Right lobe of liver (tissue), 4 donors: ENCODE results near the gene SMIM11.
"Not testable (repeated sequence)": the region's sequence is repeated elsewhere in the genome, so short reads cannot be mapped to it uniquely, and the experiment has no call there.

Experiments used
- POLR2A ChIP-seq: fragments of 450-650 bp; IDR thresholded peaks from one replicate; pipeline ENCODE4 v1.6.1; 2017; ENCODE audit warnings: antibody characterized with exemption, mild to moderate bottlenecking
- TF ChIP-seq, protein P1 (sequence below), 4 donors: fragments of 200-600 bp in 3 of 4; fragments of 450-650 bp in 1 of 4; IDR thresholded peaks; one replicate each; pipeline versions ENCODE4 v1.5.1 to v1.8.0; 2016 to 2022; ENCODE audit warnings: antibody characterized with exemption in 4 of 4, mild to moderate bottlenecking in 2 of 4
- donor health status: DM: no; HTN: no; CAD: no.
- donor health status: DM: no; HTN: no; CAD: no.
- donor health status: DM: no; HTN: yes; CAD: no.

DNA sequence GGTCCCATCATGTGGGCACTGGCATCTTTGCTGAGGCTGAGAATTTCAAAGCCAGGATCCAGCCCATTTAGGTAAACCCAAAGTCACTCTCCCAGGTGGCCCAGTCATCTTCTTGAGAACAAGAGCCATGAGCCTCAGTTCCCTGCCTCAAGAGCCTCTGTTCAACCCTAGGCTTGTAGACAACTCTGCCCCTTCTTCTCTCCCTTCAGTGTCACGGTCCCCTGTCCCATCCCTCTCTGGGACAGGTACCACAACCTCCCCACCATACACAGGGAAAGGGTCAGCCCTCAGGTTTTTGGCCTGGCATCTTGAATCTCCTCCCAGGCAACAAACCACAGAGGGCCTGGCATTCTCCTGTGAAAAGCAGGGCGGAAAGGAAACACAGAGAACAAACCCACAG is 30.4 kb downstream of the SMIM11 start:
- TF ChIP-seq, protein P1, sequence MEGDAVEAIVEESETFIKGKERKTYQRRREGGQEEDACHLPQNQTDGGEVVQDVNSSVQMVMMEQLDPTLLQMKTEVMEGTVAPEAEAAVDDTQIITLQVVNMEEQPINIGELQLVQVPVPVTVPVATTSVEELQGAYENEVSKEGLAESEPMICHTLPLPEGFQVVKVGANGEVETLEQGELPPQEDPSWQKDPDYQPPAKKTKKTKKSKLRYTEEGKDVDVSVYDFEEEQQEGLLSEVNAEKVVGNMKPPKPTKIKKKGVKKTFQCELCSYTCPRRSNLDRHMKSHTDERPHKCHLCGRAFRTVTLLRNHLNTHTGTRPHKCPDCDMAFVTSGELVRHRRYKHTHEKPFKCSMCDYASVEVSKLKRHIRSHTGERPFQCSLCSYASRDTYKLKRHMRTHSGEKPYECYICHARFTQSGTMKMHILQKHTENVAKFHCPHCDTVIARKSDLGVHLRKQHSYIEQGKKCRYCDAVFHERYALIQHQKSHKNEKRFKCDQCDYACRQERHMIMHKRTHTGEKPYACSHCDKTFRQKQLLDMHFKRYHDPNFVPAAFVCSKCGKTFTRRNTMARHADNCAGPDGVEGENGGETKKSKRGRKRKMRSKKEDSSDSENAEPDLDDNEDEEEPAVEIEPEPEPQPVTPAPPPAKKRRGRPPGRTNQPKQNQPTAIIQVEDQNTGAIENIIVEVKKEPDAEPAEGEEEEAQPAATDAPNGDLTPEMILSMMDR (IDR thresholded peaks at IDR 0.05): not testable (repeated sequence)
- not testable (repeated sequence) for TF ChIP-seq POLR2A
